Stimulated activated CD4-positive, alpha-beta T cell treated with anti-CD3 and anti-CD28 coated beads, Interleukin-12 subunit alpha, Interleukin-12 subunit beta, amount 100 ng/mL, for 24 hours (primary cell): Measurements from ENCODE around the gene RNH1.
"Not testable (repeated sequence)": the region's sequence is repeated elsewhere in the genome, so short reads cannot be mapped to it uniquely, and the experiment has no call there.

ENCODE experiments used
- DNase-seq, 2 experiments: peaks; one replicate each; pipeline ENCODE4 v3.0.0-alpha.2; 2020; ENCODE audit warnings: low read depth in 2 of 2

RNH1 gene

GRCh38 chr11:477052-477715, 29.9 kb downstream of the RNH1 start:
- DNase-seq = no peak

- DNase-seq = no peak
These were observed 30.6 kb downstream of the RNH1 start for GRCh38 chr11:476416-476815.

DNA sequence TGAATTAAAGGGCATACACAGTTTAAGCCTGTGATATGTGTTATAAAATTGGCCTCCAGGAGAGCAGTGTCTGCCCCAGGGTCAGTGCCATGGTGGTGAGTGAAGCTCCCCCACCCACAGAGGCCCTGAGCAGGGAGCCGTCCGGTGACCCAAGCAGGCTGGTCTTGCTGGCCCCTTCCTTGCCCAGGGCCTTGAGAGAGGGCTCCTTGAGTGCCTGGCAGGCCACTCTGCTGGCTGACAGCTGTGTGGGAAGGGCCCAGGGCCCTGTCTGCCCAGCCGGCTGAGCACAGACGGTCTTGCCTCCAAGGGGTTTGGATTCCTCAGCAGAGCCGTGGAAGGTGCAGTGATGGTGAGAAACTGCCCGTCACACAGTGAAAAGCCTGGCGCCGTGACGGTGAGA, 31.1 kb downstream of the RNH1 start:
- DNase-seq = no peak

DNA sequence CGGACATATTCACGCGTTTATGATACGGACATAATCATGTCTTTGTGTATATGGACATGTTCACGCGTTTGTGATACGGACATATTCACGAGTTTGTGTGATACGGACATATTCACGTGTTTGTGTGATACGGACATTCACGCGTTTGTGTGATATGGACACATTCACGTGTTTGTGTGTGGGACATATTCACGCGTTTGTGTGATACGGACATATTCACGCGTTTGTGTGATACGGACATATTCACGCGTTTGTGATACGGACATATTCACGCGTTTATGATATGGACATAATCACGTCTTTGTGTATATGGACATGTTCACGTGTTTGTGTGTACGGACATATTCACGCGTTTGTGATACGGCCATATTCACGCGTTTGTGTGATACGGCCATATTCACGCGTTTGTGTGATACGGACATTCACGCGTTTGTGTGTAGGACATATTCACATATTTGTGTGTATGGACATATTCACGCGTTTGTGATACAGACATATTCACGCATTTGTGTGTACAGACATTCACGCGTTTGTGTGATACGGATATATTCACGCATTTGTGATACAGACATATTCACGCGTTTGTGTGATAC, 32.0 kb downstream of the RNH1 start:
- DNase-seq = no peak

DNA sequence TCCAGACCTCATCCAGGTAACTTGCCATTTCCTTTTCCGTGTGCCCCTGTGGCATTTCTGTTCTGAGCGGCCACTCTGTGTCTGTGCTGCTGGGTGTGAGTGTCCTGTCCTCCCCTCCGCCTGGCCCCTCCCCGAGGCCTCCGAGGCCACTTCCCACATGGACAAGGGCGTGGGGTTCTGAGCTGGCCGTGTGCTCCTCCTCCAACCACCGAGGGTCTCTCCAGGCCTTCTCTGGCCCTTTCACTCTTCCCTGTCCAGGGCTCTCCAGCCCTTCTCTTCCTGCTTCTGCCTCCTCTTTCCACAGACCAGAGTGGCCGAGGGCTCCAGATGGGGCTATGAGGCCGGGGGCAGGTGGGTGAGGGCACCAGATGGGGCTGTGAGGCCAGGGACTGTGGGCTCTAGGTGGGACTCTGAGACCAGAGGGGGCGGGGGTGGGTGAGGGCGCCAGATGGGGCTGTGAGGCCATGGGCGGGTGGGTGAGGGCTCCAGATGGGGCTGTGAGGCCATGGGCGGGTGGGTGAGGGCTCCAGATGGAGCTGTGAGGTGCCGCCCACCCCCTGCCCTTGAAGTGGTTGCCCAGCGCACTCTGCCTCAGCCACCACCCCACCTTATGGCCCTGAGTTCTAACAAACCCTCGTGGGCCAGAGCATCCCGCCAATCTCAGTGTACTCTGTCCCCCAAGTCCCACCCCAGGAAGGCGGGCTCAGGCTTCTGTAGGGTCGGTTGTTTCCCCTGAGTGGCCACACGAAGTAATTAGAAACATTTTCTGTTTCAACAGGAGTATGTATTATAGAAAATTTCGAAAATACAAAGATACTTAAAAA, 32.9 kb downstream of the RNH1 start:
- no peak for DNase-seq

DNA sequence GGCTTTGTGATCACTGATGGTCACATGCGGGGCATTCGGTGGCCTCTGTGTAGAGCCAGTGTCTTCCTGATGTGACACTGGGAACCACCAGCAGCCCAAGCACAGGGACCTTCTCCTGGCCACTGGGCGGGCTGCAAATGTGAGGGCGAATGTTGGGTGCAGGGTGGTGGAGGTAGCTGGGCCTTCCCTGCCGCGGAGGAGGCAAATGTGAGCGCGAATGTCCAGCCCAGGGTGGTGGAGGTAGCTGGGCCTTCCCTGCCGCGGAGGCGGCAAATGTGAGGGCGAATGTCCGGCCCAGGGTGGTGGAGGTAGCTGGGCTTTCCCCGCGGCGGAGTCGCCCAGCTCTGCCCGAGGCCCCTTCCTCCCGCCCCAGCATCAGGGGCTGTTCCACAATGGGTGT, 33.6 kb downstream of the RNH1 start:
- DNase-seq = no peak

- no peak for DNase-seq
These were observed 34.2 kb downstream of the RNH1 start for GRCh38 chr11:472816-473215.

GRCh38 chr11:472272-472671, 34.8 kb downstream of the RNH1 start:
- DNase-seq = no peak

DNA sequence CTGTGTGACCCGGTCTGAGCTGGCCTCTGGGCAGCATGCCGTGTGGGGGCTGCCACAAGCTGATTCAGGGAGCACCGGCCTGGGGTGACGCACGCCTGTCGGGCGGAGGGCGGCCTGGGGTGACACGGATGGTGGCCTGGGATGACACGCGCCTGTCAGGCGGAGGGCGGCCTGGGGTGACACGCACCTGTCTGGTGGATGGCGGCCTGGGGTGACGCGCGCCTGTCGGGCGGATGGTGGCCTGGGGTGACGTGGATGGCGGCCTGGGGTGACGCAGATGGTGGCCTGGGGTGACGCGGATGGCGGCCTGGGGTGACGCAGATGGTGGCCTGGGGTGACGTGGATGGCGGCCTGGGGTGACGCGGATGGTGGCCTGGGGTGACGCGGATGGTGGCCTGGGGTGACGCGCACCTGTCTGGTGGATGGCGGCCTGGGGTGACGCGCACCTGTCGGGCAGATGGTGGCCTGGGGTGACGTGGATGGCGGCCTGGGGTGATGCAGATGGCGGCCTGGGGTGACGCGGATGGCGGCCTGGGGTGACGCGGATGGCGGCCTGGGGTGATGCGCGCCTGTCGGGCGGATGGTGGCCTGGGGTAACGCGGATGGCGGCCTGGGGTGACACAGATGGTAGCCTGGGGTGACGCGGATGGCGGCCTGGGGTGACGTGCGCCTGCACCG, 35.4 kb downstream of the RNH1 start:
- no peak for DNase-seq

GRCh38 chr11:469684-470560, 37.1 kb downstream of the RNH1 start:
- DNase-seq = no peak

GRCh38 chr11:469026-469683, 37.9 kb downstream of the RNH1 start:
- not testable (repeated sequence) for DNase-seq

DNA sequence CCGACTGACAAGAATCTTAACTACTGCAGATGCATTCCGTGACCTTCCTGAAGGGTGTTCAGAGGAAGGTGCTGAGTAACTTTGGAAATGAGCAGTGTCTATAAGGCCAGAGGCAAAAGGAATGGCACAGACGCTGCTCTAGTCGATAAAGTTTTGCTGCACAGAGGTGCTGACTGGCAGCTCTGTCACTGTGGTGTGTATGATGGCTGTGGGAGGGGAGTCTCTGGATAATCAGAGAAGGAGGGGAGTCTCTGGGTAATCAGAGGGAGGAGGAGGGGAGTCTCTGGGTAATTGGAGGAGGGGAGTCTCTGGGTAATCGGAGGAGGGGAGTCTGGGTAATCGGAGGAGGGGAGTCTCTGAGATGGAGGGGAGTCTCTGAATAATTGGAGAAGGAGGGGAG, 38.5 kb downstream of the RNH1 start:
- DNase-seq = no peak

DNA sequence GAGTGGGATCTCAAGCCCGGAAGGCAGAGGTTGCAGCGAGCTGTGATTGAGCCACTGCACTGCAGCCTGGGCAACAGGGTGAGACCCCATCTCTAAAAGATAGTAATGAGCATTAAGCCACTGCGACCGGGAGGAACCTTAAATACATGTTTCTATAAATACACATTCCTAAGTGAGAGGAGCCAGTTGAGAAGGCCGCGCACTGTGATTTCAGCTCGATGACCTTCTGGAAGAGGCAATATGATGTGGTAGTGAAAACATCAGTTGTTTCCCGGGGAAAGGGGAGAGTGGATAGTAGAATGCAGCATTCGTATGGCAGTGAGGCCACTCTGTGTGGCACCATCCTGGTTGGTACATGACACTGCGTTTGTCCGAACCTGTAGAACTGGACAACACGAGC, 39.0 kb downstream of the RNH1 start:
- no peak for DNase-seq

- DNase-seq = no peak
These were observed 41.0 kb downstream of the RNH1 start for GRCh38 chr11:465896-466530.

GRCh38 chr11:464316-464715, 42.7 kb downstream of the RNH1 start:
- no peak for DNase-seq

DNA sequence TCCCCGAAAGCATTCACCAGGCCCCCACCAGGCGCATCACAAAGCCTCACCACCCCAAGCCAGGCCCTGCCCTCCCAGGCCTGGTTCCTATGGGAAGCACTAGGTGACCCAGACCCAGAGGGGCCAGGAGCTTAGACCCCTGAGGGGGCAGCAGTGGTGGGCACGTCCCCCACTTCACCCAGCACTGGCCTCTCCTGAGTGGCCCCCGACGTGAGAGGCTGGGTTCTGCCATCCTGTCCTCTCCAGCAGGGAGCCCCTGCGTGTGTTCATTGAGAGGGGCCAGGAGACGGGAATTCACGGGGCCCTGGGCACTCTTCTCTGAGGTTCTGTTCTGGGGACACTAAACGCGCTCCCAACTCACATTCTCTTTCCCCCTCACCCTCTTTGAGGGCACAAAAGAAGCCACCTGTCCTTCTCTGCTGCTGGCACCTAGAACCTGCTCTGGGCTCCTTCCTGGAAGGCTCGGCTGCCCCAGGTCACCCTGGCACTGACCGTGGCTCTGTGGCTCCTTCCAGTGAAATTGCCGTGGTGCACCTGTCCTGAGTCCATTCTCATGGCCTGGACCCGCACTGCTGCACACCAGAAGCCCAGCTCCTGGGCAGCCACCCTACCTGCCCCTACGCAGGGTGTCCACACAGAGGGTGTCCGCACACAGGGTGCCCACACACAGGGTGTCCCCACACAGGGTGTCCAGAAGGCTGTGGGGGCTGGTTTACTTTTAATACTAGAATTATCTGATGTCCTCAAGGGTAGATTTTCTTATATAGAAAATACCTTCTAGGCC, 44.7 kb downstream of the RNH1 start:
- DNase-seq = no peak

DNA sequence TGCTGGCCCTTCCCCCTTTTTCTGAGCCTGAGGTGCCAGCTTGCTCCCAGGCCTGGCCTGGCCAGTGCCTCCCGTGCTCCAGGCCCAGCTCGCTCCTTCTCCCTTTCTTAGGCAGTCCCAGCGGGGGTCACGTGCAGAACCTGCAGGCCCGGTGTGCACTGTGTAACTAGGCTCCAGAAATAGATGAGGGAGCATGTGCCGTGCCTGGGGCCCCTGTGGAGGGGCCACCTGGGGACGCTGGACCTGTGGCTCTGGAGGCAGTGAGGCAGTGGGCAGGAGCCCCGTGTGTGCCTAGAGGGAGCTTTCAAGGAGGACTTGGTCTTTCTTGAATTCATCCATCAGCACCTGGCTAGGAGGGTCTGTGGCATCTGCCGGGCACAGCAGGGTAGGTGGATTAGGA, 45.4 kb downstream of the RNH1 start:
- DNase-seq = no peak

DNA sequence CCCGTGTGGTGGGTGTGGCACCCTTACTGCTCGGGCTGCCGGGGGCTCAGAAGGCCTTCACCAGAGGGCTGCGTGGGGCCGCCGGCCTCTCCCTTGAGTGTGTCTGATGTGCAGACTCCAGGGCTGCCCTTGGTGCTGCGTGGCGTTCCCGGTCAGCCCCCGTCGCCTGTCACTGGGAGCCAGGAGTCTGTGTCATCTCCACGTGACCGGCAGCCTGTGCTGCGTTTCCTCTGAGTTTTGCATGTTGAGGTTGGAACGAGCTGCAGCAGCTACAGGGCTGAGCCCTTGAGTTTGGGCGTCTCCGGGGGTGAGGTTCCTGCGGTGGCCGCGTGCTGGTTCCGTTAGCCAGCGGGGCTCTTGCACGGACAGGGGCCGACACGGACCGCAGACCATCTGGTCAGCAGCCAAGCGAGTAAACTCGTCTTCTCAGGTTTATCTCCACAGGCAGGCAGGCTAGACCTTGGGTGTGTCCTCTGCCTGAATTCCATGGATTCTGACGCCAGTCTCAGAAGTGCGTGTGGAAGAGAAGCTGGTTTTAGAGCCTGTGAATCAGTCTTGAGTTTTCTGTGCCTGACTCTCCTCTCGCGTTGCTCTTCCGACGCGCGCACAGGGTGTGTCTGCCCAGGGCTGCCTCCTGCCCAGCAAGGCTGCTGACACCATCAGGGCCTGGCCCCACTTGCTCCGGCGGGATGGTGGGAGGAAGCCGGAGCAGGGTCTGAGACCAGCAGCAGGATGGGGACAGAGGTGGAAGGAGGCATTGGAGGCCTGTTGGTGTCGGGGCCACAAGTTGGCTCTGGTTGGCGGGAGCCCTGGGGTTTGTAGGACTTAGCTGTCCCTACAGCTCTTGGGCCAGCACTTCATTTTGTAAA, 46.5 kb downstream of the RNH1 start:
- no peak for DNase-seq
